Measurements from ENCODE around the gene ARID1A. TPM values are rescaled to one million over a fixed set of nuclear protein-coding genes. Genes with fewer than 3 reads are reported as not detected.

ARID1A gene
- total and polyA plus RNA-seq, 2 donors from 2014 or later: 9.9 to 71.7 TPM

- intact Hi-C loops (cut with DNase I): no loop called here
- H3K4me1 ChIP-seq (ENCODE audit: control insufficient read depth in 2 of 3, insufficient read depth in 2 of 3, low read depth in 1 of 3, low read length in 3 of 3): peaks cover 8 to 19% (median 17%) of the 10 kb centered on the region in 3 donors
- TF ChIP-seq CTCF (IDR thresholded peaks at IDR 0.05; ENCODE audit: borderline replicate concordance, extremely low read depth, insufficient read depth): no peak
- H3K9me3 ChIP-seq (ENCODE audit: control insufficient read depth in 2 of 3, insufficient read depth in 1 of 3, low read length in 3 of 3): no peaks in the 10 kb centered on the region
- H3K27ac ChIP-seq (ENCODE audit: low read depth in 2 of 2, low read length in 2 of 2): no peak overlapping the region
- H3K4me3 ChIP-seq (ENCODE audit: low read length in 3 of 3): no peak overlapping the region
- FAIRE-seq: no peak
- no peaks in the 10 kb centered on the region for H3K27me3 ChIP-seq (ENCODE audit: control insufficient read depth, insufficient read depth, low read length)
- peaks cover 7 to 22% (median 10%) of the 10 kb centered on the region in 3 donors for H3K36me3 ChIP-seq (ENCODE audit: control insufficient read depth in 2 of 3, insufficient read depth in 3 of 3, low read length in 3 of 3)
- DNase-seq: no peak
- H3K9ac ChIP-seq (ENCODE audit: low read length in 3 of 3): no peak overlapping the region
Observed at GRCh38 chr1:26726784-26727183, 31.0 kb downstream of the ARID1A start.

DNA sequence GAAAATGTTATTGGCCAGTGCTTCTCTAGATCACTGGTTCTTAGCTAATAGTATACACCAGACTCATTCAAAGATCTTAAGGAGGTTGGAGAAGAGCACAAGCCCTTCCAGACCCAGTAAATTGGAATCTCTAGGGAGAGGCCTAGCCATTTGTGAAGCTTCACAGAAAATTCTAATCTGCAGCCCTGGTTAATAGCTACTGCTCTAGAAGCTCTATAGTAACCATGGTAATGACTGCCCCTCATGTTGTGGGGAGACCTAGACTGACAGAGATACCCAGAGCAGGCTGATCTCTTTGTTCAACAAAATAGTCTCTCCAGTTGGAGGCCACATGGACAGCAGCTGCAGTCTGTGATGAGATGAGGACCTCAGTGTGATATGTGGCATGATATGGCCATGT is 31.7 kb downstream of the ARID1A start:
- FAIRE-seq (no peak), DNase-seq (no peak)
- TF ChIP-seq CTCF (IDR thresholded peaks at IDR 0.05; ENCODE audit: borderline replicate concordance, extremely low read depth, insufficient read depth): no peak
- peaks cover 8 to 19% (median 16%) of the 10 kb centered on the region in 3 donors for H3K4me1 ChIP-seq (ENCODE audit: control insufficient read depth in 2 of 3, insufficient read depth in 2 of 3, low read depth in 1 of 3, low read length in 3 of 3)
- no peak overlapping the region for H3K27ac ChIP-seq (ENCODE audit: low read depth in 2 of 2, low read length in 2 of 2)
- H3K36me3 ChIP-seq (ENCODE audit: control insufficient read depth in 2 of 3, insufficient read depth in 3 of 3, low read length in 3 of 3): peaks cover 11 to 23% (median 12%) of the 10 kb centered on the region in 3 donors
- H3K9me3 ChIP-seq (ENCODE audit: control insufficient read depth in 2 of 3, insufficient read depth in 1 of 3, low read length in 3 of 3): no peaks in the 10 kb centered on the region
- intact Hi-C loops (cut with DNase I): no loop called here
- H3K27me3 ChIP-seq (ENCODE audit: control insufficient read depth, insufficient read depth, low read length): no peaks in the 10 kb centered on the region
- H3K4me3 ChIP-seq (ENCODE audit: low read length in 3 of 3): no peak overlapping the region
- no peak overlapping the region for H3K9ac ChIP-seq (ENCODE audit: low read length in 3 of 3)

- H3K9me3 ChIP-seq (ENCODE audit: control insufficient read depth in 2 of 3, insufficient read depth in 1 of 3, low read length in 3 of 3): no peaks in the 10 kb centered on the region
- H3K27ac ChIP-seq (ENCODE audit: low read depth in 2 of 2, low read length in 2 of 2): no peak overlapping the region
- DNase-seq: no peak
Observed at GRCh38 chr1:26728645-26729044, 32.8 kb downstream of the ARID1A start.

More at GRCh38 chr1:26728645-26729044, 32.8 kb downstream of the ARID1A start:
- FAIRE-seq: no peak
- H3K36me3 ChIP-seq (ENCODE audit: control insufficient read depth in 2 of 3, insufficient read depth in 3 of 3, low read length in 3 of 3): peaks cover 11 to 35% (median 23%) of the 10 kb centered on the region in 3 donors
- no peak overlapping the region for H3K4me3 ChIP-seq (ENCODE audit: low read length in 3 of 3)
- intact Hi-C loops (cut with DNase I): no loop called here
- peaks cover 5 to 12% (median 7%) of the 10 kb centered on the region in 3 donors for H3K4me1 ChIP-seq (ENCODE audit: control insufficient read depth in 2 of 3, insufficient read depth in 2 of 3, low read depth in 1 of 3, low read length in 3 of 3)
- no peak for TF ChIP-seq CTCF (IDR thresholded peaks at IDR 0.05; ENCODE audit: borderline replicate concordance, extremely low read depth, insufficient read depth)
- H3K27me3 ChIP-seq (ENCODE audit: control insufficient read depth, insufficient read depth, low read length): no peaks in the 10 kb centered on the region
- H3K9ac ChIP-seq (ENCODE audit: low read length in 3 of 3): no peak overlapping the region
